Thoracic aorta (tissue), 2 donors: ENCODE results near the gene GNG7. TPM values are rescaled to one million over a fixed set of nuclear protein-coding genes. Genes with fewer than 3 reads are reported as not detected.

Source experiments
- ATAC-seq: fragments of 150-250 bp; one replicate; pipeline ENCODE4 v1.8.0; 2017; ENCODE audit warnings: low read depth; ENCODE audit not compliant: insufficient number of reproducible peaks, low FRiP score
- DNase-seq: peaks from one replicate; pipeline ENCODE4 v3.0.0-alpha.2; 2020; ENCODE audit warnings: low spot score
- H3K27ac ChIP-seq, 2 donors: fragments of 200-600 bp; sonication (generic); 1 replicate in 1 of 2; 2 replicates in 1 of 2; pipeline ENCODE4 v1.5.1; 2016; ENCODE audit warnings: mild to moderate bottlenecking in 2 of 2, moderate library complexity in 2 of 2
- H3K27me3 ChIP-seq: fragments of 200-600 bp; sonication (generic); replicated peaks from 2 replicates; pipeline ENCODE4 v1.6.0; 2016; ENCODE audit warnings: mild to moderate bottlenecking; ENCODE audit not compliant: insufficient read depth
- H3K36me3 ChIP-seq: fragments of 200-600 bp; sonication (generic); one replicate; pipeline ENCODE4 v1.5.1; 2016
- H3K4me1 ChIP-seq, 2 donors: fragments of 200-600 bp; sonication (generic); 1 replicate in 1 of 2; 2 replicates in 1 of 2; pipeline versions ENCODE4 v1.5.1 to v1.6.0; 2016; ENCODE audit warnings: low read depth in 2 of 2, mild to moderate bottlenecking in 1 of 2; ENCODE audit not compliant: control insufficient read depth in 1 of 2
- H3K4me3 ChIP-seq: fragments of 200-600 bp; sonication (generic); 2 replicates; pipeline ENCODE4 v1.5.1; 2016; ENCODE audit warnings: mild to moderate bottlenecking
- H3K9me3 ChIP-seq: fragments of 200-600 bp; sonication (generic); 2 replicates; pipeline ENCODE4 v1.5.1; 2016
- total RNA-seq, 2 donors: library from RNA; depleted of rRNA; stranded (reverse); fragments of >200 nt; gene quantifications; one replicate each; pipeline versions ENCODE4 v1.1.0 to v1.2.3, GENCODE V29; 2016
- TF ChIP-seq, protein P1 (sequence below): fragments of 200-600 bp; sonication (generic); IDR thresholded peaks from one replicate; pipeline ENCODE4 v1.5.1; 2019; ENCODE audit warnings: antibody characterized with exemption

Gene GNG7
- total RNA-seq, 2 donors from 2014 or later, result 2.3 to 3.2 TPM

DNA sequence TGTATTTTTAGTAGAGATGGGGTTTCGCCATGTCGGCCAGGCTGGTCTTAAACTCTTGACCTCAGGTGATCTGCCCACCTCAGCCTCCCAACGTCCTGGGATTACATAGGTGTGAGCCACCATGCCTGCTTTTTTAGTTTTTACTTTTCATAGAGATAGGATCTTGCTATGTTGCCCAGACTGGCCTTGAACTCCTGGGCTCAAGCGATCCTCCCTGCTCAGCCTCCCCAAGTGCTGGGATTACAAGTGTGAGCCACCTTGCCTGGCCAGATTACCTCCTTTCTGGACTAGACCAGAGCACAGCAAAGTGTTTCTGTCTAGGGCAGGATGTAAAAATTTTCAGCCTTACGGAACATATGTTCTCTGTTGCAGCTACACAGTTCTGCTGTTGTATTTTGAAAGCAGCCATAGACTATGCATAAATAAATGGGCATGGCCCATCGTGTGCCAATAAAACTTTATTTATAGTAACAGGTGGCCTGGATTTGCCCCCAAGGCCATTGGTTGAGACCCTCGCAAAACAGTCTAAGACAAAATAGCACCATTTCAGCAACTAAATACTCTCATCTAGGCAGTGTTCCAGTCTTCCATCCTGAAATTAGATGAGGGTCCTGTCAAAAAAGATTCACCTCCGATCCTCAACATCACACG lies 36.0 kb downstream of the GNG7 start:
- Histone ChIP-seq H3K27ac (no peak overlapping the region), H3K4me3 (no peak overlapping the region), H3K27me3 (no peaks in the 10 kb centered on the region), H3K4me1 (no peaks in the 10 kb centered on the region), H3K9me3 (no peaks in the 10 kb centered on the region), H3K36me3 (no peaks in the 10 kb centered on the region)
- DNase-seq, result no peak
- TF ChIP-seq, protein P1, sequence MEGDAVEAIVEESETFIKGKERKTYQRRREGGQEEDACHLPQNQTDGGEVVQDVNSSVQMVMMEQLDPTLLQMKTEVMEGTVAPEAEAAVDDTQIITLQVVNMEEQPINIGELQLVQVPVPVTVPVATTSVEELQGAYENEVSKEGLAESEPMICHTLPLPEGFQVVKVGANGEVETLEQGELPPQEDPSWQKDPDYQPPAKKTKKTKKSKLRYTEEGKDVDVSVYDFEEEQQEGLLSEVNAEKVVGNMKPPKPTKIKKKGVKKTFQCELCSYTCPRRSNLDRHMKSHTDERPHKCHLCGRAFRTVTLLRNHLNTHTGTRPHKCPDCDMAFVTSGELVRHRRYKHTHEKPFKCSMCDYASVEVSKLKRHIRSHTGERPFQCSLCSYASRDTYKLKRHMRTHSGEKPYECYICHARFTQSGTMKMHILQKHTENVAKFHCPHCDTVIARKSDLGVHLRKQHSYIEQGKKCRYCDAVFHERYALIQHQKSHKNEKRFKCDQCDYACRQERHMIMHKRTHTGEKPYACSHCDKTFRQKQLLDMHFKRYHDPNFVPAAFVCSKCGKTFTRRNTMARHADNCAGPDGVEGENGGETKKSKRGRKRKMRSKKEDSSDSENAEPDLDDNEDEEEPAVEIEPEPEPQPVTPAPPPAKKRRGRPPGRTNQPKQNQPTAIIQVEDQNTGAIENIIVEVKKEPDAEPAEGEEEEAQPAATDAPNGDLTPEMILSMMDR, result no peak
- no peak for ATAC-seq

DNA sequence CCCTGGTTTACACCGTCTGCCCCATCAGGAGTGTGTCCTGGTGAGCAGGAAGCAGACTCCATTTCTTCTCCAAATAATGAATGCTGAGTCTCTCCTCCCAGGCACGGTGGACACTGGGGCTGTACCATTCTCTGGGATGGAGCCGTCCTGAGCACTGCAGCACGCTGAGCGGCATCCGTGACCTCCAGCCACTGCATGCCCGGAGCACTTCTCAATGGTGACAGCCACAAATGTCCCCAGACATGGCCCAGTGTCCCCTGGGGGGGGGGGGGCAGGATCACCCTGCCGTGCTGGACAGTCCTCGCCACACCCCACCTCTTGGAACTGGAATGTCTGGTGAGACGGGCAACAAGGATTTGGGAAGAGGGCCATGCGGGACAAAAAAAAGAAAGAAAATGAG lies 37.4 kb downstream of the GNG7 start:
- Histone ChIP-seq H3K27ac (no peak overlapping the region), H3K4me3 (no peak overlapping the region), H3K9me3 (no peaks in the 10 kb centered on the region), H3K36me3 (no peaks in the 10 kb centered on the region), H3K4me1 (no peaks in the 10 kb centered on the region), H3K27me3 (no peaks in the 10 kb centered on the region)
- ATAC-seq, result no peak
- no peak for DNase-seq
- TF ChIP-seq, protein P1, result no peak

GRCh38 chr19:2663920-2664571 lies 38.4 kb downstream of the GNG7 start:
- TF ChIP-seq, protein P1, result no peak
- no peaks in the 10 kb centered on the region for H3K4me1 ChIP-seq
- H3K36me3 ChIP-seq, result no peaks in the 10 kb centered on the region
- DNase-seq (no peak), ATAC-seq (no peak)
- H3K27ac ChIP-seq, result no peak overlapping the region
- H3K27me3 ChIP-seq, result no peaks in the 10 kb centered on the region
- H3K4me3 ChIP-seq, result no peak overlapping the region
- H3K9me3 ChIP-seq, result no peaks in the 10 kb centered on the region

- Histone ChIP-seq H3K9me3 (no peaks in the 10 kb centered on the region), H3K4me1 (no peaks in the 10 kb centered on the region), H3K27me3 (no peaks in the 10 kb centered on the region), H3K36me3 (no peaks in the 10 kb centered on the region), H3K4me3 (no peak overlapping the region), H3K27ac (no peak overlapping the region)
- TF ChIP-seq, protein P1, result no peak
- ATAC-seq, result no peak
- DNase-seq, result no peak
Observed at GRCh38 chr19:2661615-2662014, 40.9 kb downstream of the GNG7 start.

DNA sequence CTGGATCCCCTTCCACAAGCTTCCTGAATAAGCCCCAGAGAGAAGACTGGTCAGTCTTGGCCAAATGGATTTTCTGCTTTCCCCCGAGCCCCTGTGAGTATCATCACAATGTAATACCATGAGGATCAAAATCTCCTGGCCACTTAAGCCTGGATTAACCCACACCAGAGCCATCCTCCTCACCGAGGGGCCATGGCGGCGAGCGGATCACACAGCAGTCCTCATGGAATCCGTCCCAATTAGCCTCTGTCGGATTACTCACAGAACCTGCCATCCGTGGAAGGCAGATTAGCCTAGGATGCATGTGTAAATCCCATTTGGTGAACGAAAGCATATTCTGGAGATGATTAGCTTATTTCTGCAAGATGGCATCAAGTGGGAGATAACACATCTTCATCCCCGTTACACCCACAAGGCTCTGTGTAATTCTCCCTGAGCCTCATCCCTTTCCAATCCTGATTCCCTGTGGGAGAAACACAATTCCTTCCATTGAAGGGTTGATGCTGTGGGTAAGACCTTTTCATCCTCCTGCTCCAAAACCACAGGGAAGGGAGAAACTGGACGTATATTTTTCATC lies 42.5 kb downstream of the GNG7 start:
- no peaks in the 10 kb centered on the region for H3K36me3 ChIP-seq
- ATAC-seq, result no peak
- H3K27me3 ChIP-seq, result no peaks in the 10 kb centered on the region
- no peaks in the 10 kb centered on the region for H3K4me1 ChIP-seq
- H3K9me3 ChIP-seq, result no peaks in the 10 kb centered on the region
- TF ChIP-seq, protein P1, result no peak
- H3K4me3 ChIP-seq, result no peak overlapping the region
- no peak for DNase-seq
- no peak overlapping the region for H3K27ac ChIP-seq
